ENCODE data around the gene GALNT9. TPM values are rescaled to one million over a fixed set of nuclear protein-coding genes. Genes with fewer than 3 reads are reported as not detected.

Gene GALNT9
- total RNA-seq, 2 experiments from 2014 or later = not detected

- no peaks in the 10 kb centered on the region for H3K27me3 Mint-ChIP-seq
- H3K27me3 ChIP-seq (ENCODE audit: control insufficient read depth in 1 of 2, insufficient read depth in 2 of 2, low read length in 2 of 2) = no peaks in the 10 kb centered on the region
- peaks cover 26% of the 10 kb centered on the region for H3K4me1 ChIP-seq (ENCODE audit: insufficient read depth, low read length)
- no peak overlapping the region for H3K4me3 ChIP-seq (ENCODE audit: low read length)
- ATAC-seq (ENCODE audit: poor library complexity) (no peak), DNase-seq (no peak)
- H3K27ac ChIP-seq (ENCODE audit: low read depth in 1 of 2, low read length in 2 of 2) = no peak overlapping the region
- ChIA-PET CTCF (no interaction called here), POLR2A (no interaction called here)
- intact Hi-C loops (cut with DNase I, micrococcal nuclease) = no loop called here
- no peaks in the 10 kb centered on the region for H3K9me3 Mint-ChIP-seq
- peaks cover 15% of the 10 kb centered on the region for H3K36me3 ChIP-seq (ENCODE audit: insufficient read depth, low read length)
- no peak overlapping the region for H3K4me3 Mint-ChIP-seq
- no peaks in the 10 kb centered on the region for H3K36me3 Mint-ChIP-seq (ENCODE audit: low read depth)
- H3K27ac Mint-ChIP-seq = no peak overlapping the region
- TF ChIP-seq, protein P1, sequence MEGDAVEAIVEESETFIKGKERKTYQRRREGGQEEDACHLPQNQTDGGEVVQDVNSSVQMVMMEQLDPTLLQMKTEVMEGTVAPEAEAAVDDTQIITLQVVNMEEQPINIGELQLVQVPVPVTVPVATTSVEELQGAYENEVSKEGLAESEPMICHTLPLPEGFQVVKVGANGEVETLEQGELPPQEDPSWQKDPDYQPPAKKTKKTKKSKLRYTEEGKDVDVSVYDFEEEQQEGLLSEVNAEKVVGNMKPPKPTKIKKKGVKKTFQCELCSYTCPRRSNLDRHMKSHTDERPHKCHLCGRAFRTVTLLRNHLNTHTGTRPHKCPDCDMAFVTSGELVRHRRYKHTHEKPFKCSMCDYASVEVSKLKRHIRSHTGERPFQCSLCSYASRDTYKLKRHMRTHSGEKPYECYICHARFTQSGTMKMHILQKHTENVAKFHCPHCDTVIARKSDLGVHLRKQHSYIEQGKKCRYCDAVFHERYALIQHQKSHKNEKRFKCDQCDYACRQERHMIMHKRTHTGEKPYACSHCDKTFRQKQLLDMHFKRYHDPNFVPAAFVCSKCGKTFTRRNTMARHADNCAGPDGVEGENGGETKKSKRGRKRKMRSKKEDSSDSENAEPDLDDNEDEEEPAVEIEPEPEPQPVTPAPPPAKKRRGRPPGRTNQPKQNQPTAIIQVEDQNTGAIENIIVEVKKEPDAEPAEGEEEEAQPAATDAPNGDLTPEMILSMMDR (IDR thresholded peaks at IDR 0.05) = no peak
- H3K4me1 Mint-ChIP-seq (ENCODE audit: low read depth) = peaks cover under 1% of the 10 kb centered on the region
- peaks cover 0 to 27% of the 10 kb centered on the region in 2 experiments for H3K9me3 ChIP-seq (ENCODE audit: control insufficient read depth in 1 of 2, insufficient read depth in 1 of 2, low read length in 2 of 2)
Measured at GRCh38 chr12:132158677-132159554, 170.5 kb downstream of the GALNT9 start.

DNA sequence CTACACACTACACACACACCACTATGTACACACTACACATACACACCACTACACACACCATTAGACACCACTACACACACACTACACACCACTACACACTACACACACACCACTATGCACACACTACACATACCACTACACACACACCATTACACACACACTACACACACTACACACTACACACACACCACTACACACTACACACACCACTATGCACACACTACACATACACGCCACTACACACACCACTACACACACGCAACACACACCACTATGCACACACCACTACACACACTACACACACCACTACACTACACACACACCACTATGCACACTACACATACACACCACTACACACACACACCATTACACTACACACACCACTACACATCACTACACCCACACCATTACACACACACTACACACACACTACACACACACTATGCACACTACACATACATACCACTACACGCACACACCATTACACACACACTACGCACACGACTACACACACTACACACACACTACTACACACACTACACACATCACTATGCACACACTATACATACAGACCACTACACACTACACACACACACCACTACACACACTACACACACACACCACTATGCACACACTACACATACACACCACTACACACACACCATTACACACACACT lies 171.5 kb downstream of the GALNT9 start:
- H3K9me3 ChIP-seq (ENCODE audit: control insufficient read depth in 1 of 2, insufficient read depth in 1 of 2, low read length in 2 of 2) = peaks cover 0 to 27% of the 10 kb centered on the region in 2 experiments
- no peaks in the 10 kb centered on the region for H3K27me3 ChIP-seq (ENCODE audit: control insufficient read depth in 1 of 2, insufficient read depth in 2 of 2, low read length in 2 of 2)
- Mint-ChIP-seq H3K36me3 (ENCODE audit: low read depth) (no peaks in the 10 kb centered on the region), H3K4me3 (no peak overlapping the region), H3K4me1 (ENCODE audit: low read depth) (no peaks in the 10 kb centered on the region), H3K9me3 (no peaks in the 10 kb centered on the region), H3K27me3 (no peaks in the 10 kb centered on the region), H3K27ac (no peak overlapping the region)
- ChIA-PET POLR2A (no interaction called here), CTCF (no interaction called here)
- peaks cover 15% of the 10 kb centered on the region for H3K36me3 ChIP-seq (ENCODE audit: insufficient read depth, low read length)
- TF ChIP-seq, protein P1 (IDR thresholded peaks at IDR 0.05) = no peak
- no peak overlapping the region for H3K27ac ChIP-seq (ENCODE audit: low read depth in 1 of 2, low read length in 2 of 2)
- H3K4me1 ChIP-seq (ENCODE audit: insufficient read depth, low read length) = peaks cover 19% of the 10 kb centered on the region
- DNase-seq = no peak
- no peak for ATAC-seq (ENCODE audit: poor library complexity)
- no peak overlapping the region for H3K4me3 ChIP-seq (ENCODE audit: low read length)
- intact Hi-C loops (cut with DNase I, micrococcal nuclease) = no loop called here

DNA sequence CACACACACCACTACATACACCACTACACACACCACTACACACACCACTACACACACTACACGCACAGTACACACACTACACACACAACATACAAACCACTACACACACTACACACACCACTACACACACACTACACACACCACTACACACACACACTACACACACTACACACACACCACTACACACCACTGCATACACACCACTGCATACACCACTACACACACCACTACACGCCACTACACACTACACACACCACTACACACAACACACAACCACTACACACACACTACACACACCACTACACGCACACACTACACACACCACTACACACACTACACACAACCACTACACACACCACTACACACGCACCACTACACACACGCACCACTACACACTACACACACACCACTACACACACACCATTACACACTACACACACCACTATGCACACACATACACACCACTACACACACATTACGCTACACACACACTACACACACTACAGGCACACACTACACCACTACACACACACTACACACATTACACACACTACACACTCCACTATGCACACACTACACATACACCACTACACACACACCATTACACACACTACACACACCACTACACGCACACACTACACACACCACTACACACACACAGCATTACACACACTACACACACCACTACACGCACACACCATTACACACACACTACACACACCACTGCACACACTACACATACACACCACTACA lies 172.6 kb downstream of the GALNT9 start:
- Histone ChIP-seq H3K27me3 (ENCODE audit: control insufficient read depth in 1 of 2, insufficient read depth in 2 of 2, low read length in 2 of 2) (no peaks in the 10 kb centered on the region), H3K9me3 (ENCODE audit: control insufficient read depth in 1 of 2, insufficient read depth in 1 of 2, low read length in 2 of 2) (peaks cover 0 to 22% of the 10 kb centered on the region in 2 experiments), H3K4me3 (ENCODE audit: low read length) (no peak overlapping the region), H3K36me3 (ENCODE audit: insufficient read depth, low read length) (peaks cover 24% of the 10 kb centered on the region), H3K27ac (ENCODE audit: low read depth in 1 of 2, low read length in 2 of 2) (no peak overlapping the region), H3K4me1 (ENCODE audit: insufficient read depth, low read length) (peaks cover 9% of the 10 kb centered on the region)
- DNase-seq = no peak
- Mint-ChIP-seq H3K36me3 (ENCODE audit: low read depth) (no peaks in the 10 kb centered on the region), H3K27me3 (no peaks in the 10 kb centered on the region), H3K9me3 (no peaks in the 10 kb centered on the region), H3K27ac (no peak overlapping the region), H3K4me1 (ENCODE audit: low read depth) (no peaks in the 10 kb centered on the region), H3K4me3 (no peak overlapping the region)
- TF ChIP-seq, protein P1 (IDR thresholded peaks at IDR 0.05) = no peak
- ChIA-PET CTCF (no interaction called here), POLR2A (no interaction called here)
- intact Hi-C loops (cut with DNase I, micrococcal nuclease) = no loop called here
- no peak for ATAC-seq (ENCODE audit: poor library complexity)

Measured in CD4-positive, alpha-beta T cell (primary cell).